ENCODE measurements around the gene CREG2. TPM values are rescaled to one million over a fixed set of nuclear protein-coding genes. Genes with fewer than 3 reads are reported as not detected.
A peak's percentile ranks its signal among the peaks of the same experiment; 100 is the strongest.

CREG2 gene
- total and polyA plus RNA-seq, 8 donors = 0.05 to 0.19 (median 0.12) TPM; not detected in 5

- Histone ChIP-seq H3K36me3 (no peaks in the 10 kb centered on the region), H3K27ac (no peak overlapping the region), H3K9me3 (no peaks in the 10 kb centered on the region), H3K4me3 (no peak overlapping the region), H3K27me3 (no peaks in the 10 kb centered on the region), H3K4me1 (no peaks in the 10 kb centered on the region)
- FAIRE-seq (no peak), DNase-seq (peak in 1 of 6 donors; percentile 22), ATAC-seq (peak in 3 of 4 donors; percentile 53 to 66 (median 54))
- 62 to 65% methylated on average over 4 of the region's 4 CpGs for WGBS, 2 donors
- no peak for TF ChIP-seq CTCF (IDR thresholded peaks at IDR 0.05)
- intact Hi-C loops (cut with DNase I) = no loop called here
Observed at GRCh38 chr2:101369100-101369499, 18.2 kb downstream of the CREG2 start.

- FAIRE-seq = no peak
- WGBS, 2 donors = 86% methylated on average over 5 of the region's 5 CpGs
- ATAC-seq = no peak
- TF ChIP-seq CTCF (IDR thresholded peaks at IDR 0.05) = no peak
- H3K9me3 ChIP-seq = no peaks in the 10 kb centered on the region
- intact Hi-C loops (cut with DNase I) = no loop called here
- no peak for DNase-seq
- no peak overlapping the region for H3K4me3 ChIP-seq
- no peaks in the 10 kb centered on the region for H3K4me1 ChIP-seq
- no peak overlapping the region for H3K27ac ChIP-seq
- no peaks in the 10 kb centered on the region for H3K27me3 ChIP-seq
- H3K36me3 ChIP-seq = no peaks in the 10 kb centered on the region
Observed at GRCh38 chr2:101368376-101368775, 18.9 kb downstream of the CREG2 start.

GRCh38 chr2:101367508-101367907 is 19.8 kb downstream of the CREG2 start:
- no peaks in the 10 kb centered on the region for H3K36me3 ChIP-seq
- intact Hi-C loops (cut with DNase I) = no loop called here
- 94 to 98% methylated on average over 5 of the region's 5 CpGs for WGBS, 2 donors
- FAIRE-seq (no peak), DNase-seq (no peak), ATAC-seq (no peak)
- no peaks in the 10 kb centered on the region for H3K27me3 ChIP-seq
- TF ChIP-seq CTCF (IDR thresholded peaks at IDR 0.05) = no peak
- no peak overlapping the region for H3K27ac ChIP-seq
- H3K9me3 ChIP-seq = no peaks in the 10 kb centered on the region
- H3K4me1 ChIP-seq = no peaks in the 10 kb centered on the region
- no peak overlapping the region for H3K4me3 ChIP-seq

- ATAC-seq = no peak
- intact Hi-C loops (cut with DNase I) = no loop called here
- TF ChIP-seq CTCF (IDR thresholded peaks at IDR 0.05) = no peak
- no peaks in the 10 kb centered on the region for H3K27me3 ChIP-seq
- no peak for DNase-seq
- 85 to 93% methylated on average over 7 of the region's 7 CpGs for WGBS, 2 donors
- H3K9me3 ChIP-seq = no peaks in the 10 kb centered on the region
- no peak overlapping the region for H3K4me3 ChIP-seq
- no peaks in the 10 kb centered on the region for H3K36me3 ChIP-seq
- H3K4me1 ChIP-seq = no peaks in the 10 kb centered on the region
- FAIRE-seq = no peak
- no peak overlapping the region for H3K27ac ChIP-seq
Observed at GRCh38 chr2:101364878-101365277, 22.4 kb downstream of the CREG2 start.

- Histone ChIP-seq H3K27ac (no peak overlapping the region), H3K27me3 (no peaks in the 10 kb centered on the region), H3K4me1 (no peaks in the 10 kb centered on the region), H3K36me3 (no peaks in the 10 kb centered on the region), H3K9me3 (no peaks in the 10 kb centered on the region), H3K4me3 (no peak overlapping the region)
- ATAC-seq (no peak), DNase-seq (no peak), FAIRE-seq (no peak)
- intact Hi-C loops (cut with DNase I) = no loop called here
- 81 to 85% methylated on average over 4 of the region's 4 CpGs for whole genome bisulfite sequencing, 2 donors
- no peak for TF ChIP-seq CTCF (IDR thresholded peaks at IDR 0.05)
Observed at GRCh38 chr2:101362777-101363176, 24.5 kb downstream of the CREG2 start.
